Stimulated activated effector memory CD8-positive, alpha-beta T cell treated with anti-CD3 and anti-CD28 coated beads, Interleukin-12 subunit alpha, Interleukin-12 subunit beta, amount 100 ng/mL, for 72 hours (primary cell): ENCODE results near the gene MAB21L3.

ENCODE experiments used
- ATAC-seq: fragments of 150-1000 bp; cut with Tn5 transposase; 2 replicates; pipeline ENCODE4 v1.10.0; 2021
- DNase-seq, 2 donors: peaks; one replicate each; pipeline ENCODE4 v3.0.0; 2021 to 2022; ENCODE audit warnings: low spot score in 2 of 2
- H3K27ac Mint-ChIP-seq: one replicate; pipeline ENCODE4 v1.8.0; 2022; ENCODE audit warnings: mild to moderate bottlenecking, mixed read lengths
- H3K36me3 Mint-ChIP-seq: one replicate; pipeline ENCODE4 v1.8.0; 2022; ENCODE audit warnings: mild to moderate bottlenecking, mixed read lengths
- H3K4me1 Mint-ChIP-seq: one replicate; pipeline ENCODE4 v1.8.0; 2022; ENCODE audit warnings: mixed read lengths
- H3K4me3 Mint-ChIP-seq: one replicate; pipeline ENCODE4 v1.8.0; 2022; ENCODE audit warnings: mild to moderate bottlenecking, mixed read lengths
- H3K9me3 Mint-ChIP-seq: one replicate; pipeline ENCODE4 v1.8.0; 2022; ENCODE audit warnings: mixed read lengths

Gene MAB21L3

GRCh38 chr1:116161877-116162390, 50.7 kb downstream of the MAB21L3 start:
- no peak overlapping the region for H3K27ac Mint-ChIP-seq
- DNase-seq = peak in 1 of 2 donors; percentile 20
- no peak overlapping the region for H3K4me3 Mint-ChIP-seq
- no peaks in the 10 kb centered on the region for H3K4me1 Mint-ChIP-seq
- no peak for ATAC-seq
- H3K9me3 Mint-ChIP-seq = peaks cover 6% of the 10 kb centered on the region
- no peaks in the 10 kb centered on the region for H3K36me3 Mint-ChIP-seq

- Mint-ChIP-seq H3K27ac (no peak overlapping the region), H3K4me1 (peaks cover 10% of the 10 kb centered on the region), H3K9me3 (peaks cover 4% of the 10 kb centered on the region), H3K4me3 (no peak overlapping the region), H3K36me3 (peaks cover 7% of the 10 kb centered on the region)
- no peak for ATAC-seq
- peak in 1 of 2 donors; percentile 38 for DNase-seq
Measured at GRCh38 chr1:116163533-116163932, 52.3 kb downstream of the MAB21L3 start.

GRCh38 chr1:116164150-116164549, 53.0 kb downstream of the MAB21L3 start:
- Mint-ChIP-seq H3K4me1 (peaks cover 16% of the 10 kb centered on the region), H3K9me3 (no peaks in the 10 kb centered on the region), H3K4me3 (no peak overlapping the region), H3K27ac (no peak overlapping the region), H3K36me3 (peaks cover 7% of the 10 kb centered on the region)
- DNase-seq (peak in 1 of 2 donors; percentile 35), ATAC-seq (no peak)

GRCh38 chr1:116164604-116165368, 53.6 kb downstream of the MAB21L3 start:
- H3K9me3 Mint-ChIP-seq = no peaks in the 10 kb centered on the region
- no peak overlapping the region for H3K27ac Mint-ChIP-seq
- ATAC-seq = no peak
- peaks cover 19% of the 10 kb centered on the region for H3K4me1 Mint-ChIP-seq
- peak in 1 of 2 donors; percentile 36 for DNase-seq
- H3K36me3 Mint-ChIP-seq = peaks cover 7% of the 10 kb centered on the region
- H3K4me3 Mint-ChIP-seq = no peak overlapping the region

GRCh38 chr1:116165572-116165971, 54.4 kb downstream of the MAB21L3 start:
- Mint-ChIP-seq H3K36me3 (peaks cover 7% of the 10 kb centered on the region), H3K4me3 (no peak overlapping the region), H3K9me3 (no peaks in the 10 kb centered on the region), H3K4me1 (peaks cover 19% of the 10 kb centered on the region), H3K27ac (no peak overlapping the region)
- ATAC-seq (no peak), DNase-seq (peak in 1 of 2 donors; percentile 39)

- no peak overlapping the region for H3K27ac Mint-ChIP-seq
- H3K4me3 Mint-ChIP-seq = no peak overlapping the region
- no peak for ATAC-seq
- H3K4me1 Mint-ChIP-seq = peaks cover 19% of the 10 kb centered on the region
- H3K36me3 Mint-ChIP-seq = peaks cover 7% of the 10 kb centered on the region
- no peaks in the 10 kb centered on the region for H3K9me3 Mint-ChIP-seq
- peak in 1 of 2 donors; percentile 43 for DNase-seq
Measured at GRCh38 chr1:116166011-116166571, 54.9 kb downstream of the MAB21L3 start.

GRCh38 chr1:116166655-116167054, 55.5 kb downstream of the MAB21L3 start:
- Mint-ChIP-seq H3K4me1 (peaks cover 19% of the 10 kb centered on the region), H3K27ac (no peak overlapping the region), H3K36me3 (peaks cover 7% of the 10 kb centered on the region), H3K9me3 (no peaks in the 10 kb centered on the region), H3K4me3 (peak overlapping the region; percentile 80)
- no peak for ATAC-seq
- peak in 1 of 2 donors; percentile 29 for DNase-seq

- DNase-seq (no peak), ATAC-seq (no peak)
- Mint-ChIP-seq H3K4me1 (peaks cover 19% of the 10 kb centered on the region), H3K36me3 (peaks cover 7% of the 10 kb centered on the region), H3K9me3 (no peaks in the 10 kb centered on the region), H3K4me3 (peak overlapping the region; percentile 80), H3K27ac (peak overlapping the region; percentile 91)
Measured at GRCh38 chr1:116167625-116168276, 56.6 kb downstream of the MAB21L3 start.

GRCh38 chr1:116168277-116169032, 57.3 kb downstream of the MAB21L3 start:
- Mint-ChIP-seq H3K4me3 (peak overlapping the region; percentile 80), H3K36me3 (peaks cover 7% of the 10 kb centered on the region), H3K9me3 (no peaks in the 10 kb centered on the region), H3K27ac (peak overlapping the region; percentile 91), H3K4me1 (peaks cover 19% of the 10 kb centered on the region)
- DNase-seq (peak; percentile 89 to 90), ATAC-seq (peak; percentile 94)

GRCh38 chr1:116169898-116170297, 58.7 kb downstream of the MAB21L3 start:
- Mint-ChIP-seq H3K36me3 (peaks cover 7% of the 10 kb centered on the region), H3K4me3 (no peak overlapping the region), H3K27ac (no peak overlapping the region), H3K4me1 (peaks cover 19% of the 10 kb centered on the region), H3K9me3 (no peaks in the 10 kb centered on the region)
- peak in 1 of 2 donors; percentile 28 for DNase-seq
- no peak for ATAC-seq

GRCh38 chr1:116170721-116171589, 59.8 kb downstream of the MAB21L3 start:
- no peak for ATAC-seq
- H3K9me3 Mint-ChIP-seq = no peaks in the 10 kb centered on the region
- no peak for DNase-seq
- H3K36me3 Mint-ChIP-seq = peaks cover 7% of the 10 kb centered on the region
- H3K4me3 Mint-ChIP-seq = no peak overlapping the region
- peaks cover 19% of the 10 kb centered on the region for H3K4me1 Mint-ChIP-seq
- no peak overlapping the region for H3K27ac Mint-ChIP-seq

GRCh38 chr1:116172666-116173065, 61.5 kb downstream of the MAB21L3 start:
- Mint-ChIP-seq H3K9me3 (no peaks in the 10 kb centered on the region), H3K27ac (no peak overlapping the region), H3K36me3 (peaks cover 5% of the 10 kb centered on the region), H3K4me1 (peaks cover 17% of the 10 kb centered on the region), H3K4me3 (no peak overlapping the region)
- DNase-seq (no peak), ATAC-seq (no peak)

- no peaks in the 10 kb centered on the region for H3K9me3 Mint-ChIP-seq
- no peaks in the 10 kb centered on the region for H3K4me1 Mint-ChIP-seq
- H3K36me3 Mint-ChIP-seq = no peaks in the 10 kb centered on the region
- DNase-seq (no peak), ATAC-seq (no peak)
- no peak overlapping the region for H3K27ac Mint-ChIP-seq
- no peak overlapping the region for H3K4me3 Mint-ChIP-seq
Measured at GRCh38 chr1:116175611-116176010, 64.4 kb downstream of the MAB21L3 start.

- peak in 1 of 2 donors; percentile 23 for DNase-seq
- no peaks in the 10 kb centered on the region for H3K9me3 Mint-ChIP-seq
- no peaks in the 10 kb centered on the region for H3K36me3 Mint-ChIP-seq
Measured at GRCh38 chr1:116176306-116176789, 65.1 kb downstream of the MAB21L3 start.

More at GRCh38 chr1:116176306-116176789, 65.1 kb downstream of the MAB21L3 start:
- Mint-ChIP-seq H3K4me1 (no peaks in the 10 kb centered on the region), H3K4me3 (no peak overlapping the region), H3K27ac (no peak overlapping the region)
- no peak for ATAC-seq
